AG09309 (cell line): ENCODE measurements around the gene ZNF687.

Experiments
- DNase-seq: peaks from one replicate; pipeline ENCODE4 v3.0.0-alpha.2; 2010; ENCODE audit warnings: low read depth
- H3K4me3 ChIP-seq: 2 replicates; pipeline ENCODE4 v1.5.1; 2011; ENCODE audit warnings: mild to moderate bottlenecking, low read depth, low read length, moderate library complexity; ENCODE audit not compliant: control insufficient read depth
- TF ChIP-seq, protein P1 (sequence below): IDR thresholded peaks from 2 replicates; pipeline ENCODE4 v1.5.1; 2011; ENCODE audit warnings: mild to moderate bottlenecking, low read depth, low read length, inconsistent platforms; ENCODE audit not compliant: insufficient read depth, control insufficient read depth; ENCODE audit errors: missing control alignments

The ZNF687 gene

DNA sequence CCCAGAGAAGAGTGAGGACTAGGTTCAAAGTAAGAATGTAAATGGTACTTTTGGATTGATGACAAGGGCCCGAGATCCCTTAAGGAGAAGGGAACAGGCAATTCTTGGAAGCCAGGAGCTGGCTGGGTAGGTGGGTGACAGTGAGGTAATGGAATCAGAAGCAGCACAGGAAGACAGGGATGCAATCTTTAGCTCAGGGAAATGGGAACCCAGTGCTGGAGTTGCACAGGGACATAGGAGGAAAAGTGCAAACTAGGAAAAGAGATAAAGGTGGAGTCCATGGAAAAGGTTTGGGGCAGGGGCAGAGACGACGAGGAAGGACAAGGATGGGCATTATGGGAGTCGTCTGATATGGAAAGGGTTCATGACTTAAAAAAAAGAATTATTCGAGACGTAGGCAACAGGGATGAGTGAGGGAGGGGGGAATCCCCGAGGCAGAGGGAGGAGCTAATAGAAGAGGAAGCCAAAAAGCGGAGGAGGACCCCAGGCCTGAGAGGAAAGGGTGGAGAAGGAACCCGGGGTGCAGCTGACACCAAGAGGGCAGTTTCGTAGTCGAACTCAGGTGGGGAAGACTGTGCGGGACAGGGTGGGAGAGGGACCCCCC lies 44.6 kb downstream of the ZNF687 start:
- H3K4me3 ChIP-seq, result peak overlapping the region; percentile 87
- TF ChIP-seq, protein P1, sequence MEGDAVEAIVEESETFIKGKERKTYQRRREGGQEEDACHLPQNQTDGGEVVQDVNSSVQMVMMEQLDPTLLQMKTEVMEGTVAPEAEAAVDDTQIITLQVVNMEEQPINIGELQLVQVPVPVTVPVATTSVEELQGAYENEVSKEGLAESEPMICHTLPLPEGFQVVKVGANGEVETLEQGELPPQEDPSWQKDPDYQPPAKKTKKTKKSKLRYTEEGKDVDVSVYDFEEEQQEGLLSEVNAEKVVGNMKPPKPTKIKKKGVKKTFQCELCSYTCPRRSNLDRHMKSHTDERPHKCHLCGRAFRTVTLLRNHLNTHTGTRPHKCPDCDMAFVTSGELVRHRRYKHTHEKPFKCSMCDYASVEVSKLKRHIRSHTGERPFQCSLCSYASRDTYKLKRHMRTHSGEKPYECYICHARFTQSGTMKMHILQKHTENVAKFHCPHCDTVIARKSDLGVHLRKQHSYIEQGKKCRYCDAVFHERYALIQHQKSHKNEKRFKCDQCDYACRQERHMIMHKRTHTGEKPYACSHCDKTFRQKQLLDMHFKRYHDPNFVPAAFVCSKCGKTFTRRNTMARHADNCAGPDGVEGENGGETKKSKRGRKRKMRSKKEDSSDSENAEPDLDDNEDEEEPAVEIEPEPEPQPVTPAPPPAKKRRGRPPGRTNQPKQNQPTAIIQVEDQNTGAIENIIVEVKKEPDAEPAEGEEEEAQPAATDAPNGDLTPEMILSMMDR, result no peak
- DNase-seq, result no peak

DNA sequence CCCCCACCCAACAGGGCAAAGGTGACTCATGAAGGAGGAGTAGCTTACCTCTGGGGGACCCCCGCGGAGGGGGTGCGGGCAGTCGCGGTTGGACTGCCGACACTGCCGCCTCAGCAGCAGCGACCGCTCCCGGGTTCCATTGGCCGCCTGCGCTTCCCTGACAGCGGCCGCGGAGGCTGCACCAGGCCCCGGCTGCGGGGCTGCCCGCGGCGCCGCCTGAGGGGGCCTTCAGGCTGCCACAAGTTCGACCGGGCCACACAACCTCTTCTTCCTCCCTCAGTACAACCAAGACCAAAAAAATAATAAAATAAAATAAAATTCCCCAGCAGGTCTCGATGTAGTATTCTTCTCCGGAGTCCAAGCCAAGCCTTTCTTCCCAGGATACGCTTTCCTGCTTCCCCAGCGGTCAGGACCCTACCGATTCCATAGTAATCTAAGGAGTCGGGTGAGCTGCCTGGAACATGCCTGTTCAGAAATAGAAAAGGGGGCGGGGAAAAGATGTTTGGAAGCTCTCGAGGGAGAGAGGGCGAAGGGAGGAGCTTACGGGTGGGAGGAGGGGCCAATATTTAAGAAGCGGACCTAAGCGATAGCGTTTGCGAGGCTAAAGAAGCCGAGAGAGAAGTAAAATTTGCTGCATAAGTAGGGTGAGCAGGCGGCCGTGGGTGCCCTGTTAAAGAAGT lies 45.3 kb downstream of the ZNF687 start, which contains the start of gene PI4KB:
Gene PI4KB, minus strand, starts transcription at position 194 of the 680 bp plus-strand sequence. CDS start 10,935 bp downstream, outside the sequence.
- peak within 1 kb of the TSS; percentile 87 for H3K4me3 ChIP-seq
- peak; percentile 93 for DNase-seq
- TF ChIP-seq, protein P1, result no peak

DNA sequence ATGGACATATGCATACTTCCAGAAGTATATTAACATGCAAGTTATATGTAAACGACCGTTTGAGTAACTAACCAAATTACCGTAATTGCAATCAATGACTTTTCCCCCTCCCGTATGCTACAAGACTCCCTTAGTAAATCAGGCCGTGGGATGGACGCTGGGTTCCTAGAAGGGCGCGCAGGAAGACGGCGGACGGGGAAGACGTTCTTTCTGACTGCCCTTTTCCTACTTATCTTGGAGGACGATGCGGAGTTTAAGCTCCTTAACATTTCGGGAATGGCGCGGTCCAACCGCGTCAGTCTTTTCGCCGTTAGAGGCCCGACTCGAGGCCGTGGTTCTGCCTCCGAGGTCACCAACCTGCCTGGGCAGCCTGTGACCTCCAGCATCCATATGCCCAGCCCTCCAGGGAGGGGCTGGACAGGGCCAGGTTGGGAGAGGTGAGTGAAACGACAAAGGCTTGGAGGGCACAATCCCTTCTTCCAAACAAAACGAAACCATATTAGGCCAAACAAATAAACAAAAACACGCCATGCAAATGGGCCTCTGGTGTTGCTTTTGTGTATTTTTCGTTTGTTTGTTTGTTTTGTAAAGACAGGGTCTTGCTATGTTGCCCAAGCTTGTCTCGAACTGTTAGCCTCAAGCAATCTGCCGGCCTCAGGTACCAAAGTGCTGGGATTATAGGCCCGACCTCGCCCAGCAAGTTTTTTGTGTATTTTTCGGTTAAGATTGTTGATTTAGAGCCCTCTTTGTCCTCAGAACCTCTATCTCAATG lies 46.0 kb downstream of the ZNF687 start:
- H3K4me3 ChIP-seq, result peak overlapping the region; percentile 87
- DNase-seq, result no peak
- TF ChIP-seq, protein P1, result no peak

DNA sequence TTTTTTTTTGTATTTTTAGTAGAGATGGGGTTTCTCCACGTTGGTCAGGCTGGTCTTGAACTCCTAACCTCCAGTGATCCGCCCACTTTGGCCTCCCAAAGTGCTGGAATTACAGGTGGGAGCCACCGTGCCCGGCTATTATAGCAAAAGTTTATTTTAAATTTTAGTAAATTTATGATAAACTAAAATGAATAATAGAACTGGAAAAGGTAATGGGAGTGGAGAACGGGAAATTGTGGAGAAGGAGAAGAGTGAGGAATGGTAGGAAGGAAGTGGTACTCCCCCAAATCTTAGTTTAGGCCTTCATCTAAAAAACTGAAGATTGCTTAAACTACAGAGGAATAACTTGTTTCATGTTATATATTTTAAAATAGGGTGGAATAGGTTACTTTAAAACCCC lies 52.7 kb downstream of the ZNF687 start:
- H3K4me3 ChIP-seq, result no peak overlapping the region
- no peak for DNase-seq

GRCh38 chr1:151336556-151336955 lies 54.5 kb downstream of the ZNF687 start:
- TF ChIP-seq, protein P1, result no peak
- DNase-seq, result no peak
- no peak overlapping the region for H3K4me3 ChIP-seq

More for the DNA sequence above, 52.7 kb downstream of the ZNF687 start:
- TF ChIP-seq, protein P1, result no peak

DNA sequence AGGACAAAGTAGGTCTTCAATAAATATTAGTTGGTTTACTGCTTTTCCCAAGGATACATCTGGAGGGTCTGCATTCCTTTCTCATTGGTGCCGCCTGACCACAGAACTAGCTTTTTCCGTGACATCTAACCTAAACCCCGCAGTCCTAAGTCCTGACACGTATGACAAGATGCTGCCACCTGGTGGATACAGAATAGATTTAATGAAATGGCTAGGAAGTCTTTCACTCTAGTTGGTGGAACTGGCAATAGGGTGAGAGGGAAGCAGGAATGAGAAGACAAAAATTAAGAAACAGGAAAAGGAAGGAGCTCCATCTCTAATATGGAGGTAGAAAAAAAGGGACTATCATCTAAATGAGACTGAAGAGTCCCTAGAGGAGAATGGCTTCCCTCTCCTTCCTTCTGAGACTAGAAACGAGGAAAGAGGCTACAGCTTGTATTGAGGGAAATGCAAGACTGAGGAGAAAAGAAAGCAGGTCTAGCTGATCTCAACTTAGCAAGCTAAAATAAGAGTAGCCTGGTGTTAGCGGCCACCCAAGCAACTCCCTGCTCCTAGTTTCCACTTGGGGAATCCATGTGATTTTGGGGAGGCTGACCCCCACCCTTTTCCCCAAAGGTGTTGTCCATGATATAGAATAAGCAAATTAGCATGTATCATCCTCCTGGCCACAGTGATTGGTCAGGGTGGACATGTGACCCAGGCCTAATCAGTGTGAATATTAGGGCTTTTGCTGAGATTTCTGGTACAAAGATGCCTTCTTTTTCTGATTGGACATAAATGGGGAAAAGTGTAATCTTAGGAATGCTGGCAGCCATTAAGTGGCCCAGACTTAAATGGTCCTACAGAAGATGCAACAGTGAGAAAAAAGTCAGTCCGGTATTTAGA lies 59.0 kb downstream of the ZNF687 start:
- H3K4me3 ChIP-seq, result no peak overlapping the region
- TF ChIP-seq, protein P1, result peak; percentile 58
- peak; percentile 52 for DNase-seq
